Measurements from ENCODE around the gene GNG10. TPM values are rescaled to one million over a fixed set of nuclear protein-coding genes. Genes with fewer than 3 reads are reported as not detected.

Gene GNG10
- total RNA-seq, 2 donors from 2014 or later = 66.1 to 93.1 TPM

GRCh38 chr9:111676116-111676515 lies 14.7 kb downstream of the GNG10 start:
- TF ChIP-seq CTCF (IDR thresholded peaks at IDR 0.05) = no peak
- no peak overlapping the region for H3K4me3 ChIP-seq
- H3K36me3 ChIP-seq = peaks cover 3% of the 10 kb centered on the region
- no peaks in the 10 kb centered on the region for H3K9me3 ChIP-seq
- DNase-seq (ENCODE audit: low spot score) (no peak), ATAC-seq (ENCODE audit: insufficient number of reproducible peaks, low FRiP score, low read depth) (no peak)
- H3K27me3 ChIP-seq (replicated peaks; ENCODE audit: insufficient read depth) = no peaks in the 10 kb centered on the region
- H3K4me1 ChIP-seq (ENCODE audit: control insufficient read depth in 1 of 2, low read depth in 2 of 2) = no peaks in the 10 kb centered on the region
- H3K27ac ChIP-seq = no peak overlapping the region

GRCh38 chr9:111678293-111678692 lies 16.9 kb downstream of the GNG10 start:
- H3K27me3 ChIP-seq (replicated peaks; ENCODE audit: insufficient read depth) = no peaks in the 10 kb centered on the region
- no peaks in the 10 kb centered on the region for H3K4me1 ChIP-seq (ENCODE audit: control insufficient read depth in 1 of 2, low read depth in 2 of 2)
- H3K27ac ChIP-seq = no peak overlapping the region
- no peaks in the 10 kb centered on the region for H3K9me3 ChIP-seq
- ATAC-seq (ENCODE audit: insufficient number of reproducible peaks, low FRiP score, low read depth) (no peak), DNase-seq (ENCODE audit: low spot score) (no peak)
- H3K36me3 ChIP-seq = peaks cover 3% of the 10 kb centered on the region
- no peak for TF ChIP-seq CTCF (IDR thresholded peaks at IDR 0.05)
- H3K4me3 ChIP-seq = no peak overlapping the region

- Histone ChIP-seq H3K4me3 (no peak overlapping the region), H3K36me3 (peaks cover 3% of the 10 kb centered on the region), H3K27me3 (replicated peaks; ENCODE audit: insufficient read depth) (no peaks in the 10 kb centered on the region), H3K9me3 (no peaks in the 10 kb centered on the region), H3K4me1 (ENCODE audit: control insufficient read depth in 1 of 2, low read depth in 2 of 2) (no peaks in the 10 kb centered on the region), H3K27ac (no peak overlapping the region)
- TF ChIP-seq CTCF (IDR thresholded peaks at IDR 0.05) = no peak
- DNase-seq (ENCODE audit: low spot score) (no peak), ATAC-seq (ENCODE audit: insufficient number of reproducible peaks, low FRiP score, low read depth) (no peak)
Measured at GRCh38 chr9:111679199-111679598, 17.8 kb downstream of the GNG10 start.

GRCh38 chr9:111683392-111683791 lies 22.0 kb downstream of the GNG10 start:
- no peak overlapping the region for H3K4me3 ChIP-seq
- DNase-seq (ENCODE audit: low spot score) (no peak), ATAC-seq (ENCODE audit: insufficient number of reproducible peaks, low FRiP score, low read depth) (no peak)
- H3K9me3 ChIP-seq = no peaks in the 10 kb centered on the region
- H3K27ac ChIP-seq = no peak overlapping the region
- TF ChIP-seq CTCF (IDR thresholded peaks at IDR 0.05) = no peak
- H3K36me3 ChIP-seq = no peaks in the 10 kb centered on the region
- no peaks in the 10 kb centered on the region for H3K4me1 ChIP-seq (ENCODE audit: control insufficient read depth in 1 of 2, low read depth in 2 of 2)
- no peaks in the 10 kb centered on the region for H3K27me3 ChIP-seq (replicated peaks; ENCODE audit: insufficient read depth)

- H3K36me3 ChIP-seq = no peaks in the 10 kb centered on the region
- H3K4me3 ChIP-seq = no peak overlapping the region
- DNase-seq (ENCODE audit: low spot score) = no peak
- no peaks in the 10 kb centered on the region for H3K9me3 ChIP-seq
- TF ChIP-seq CTCF (IDR thresholded peaks at IDR 0.05) = no peak
- H3K4me1 ChIP-seq (ENCODE audit: control insufficient read depth in 1 of 2, low read depth in 2 of 2) = no peaks in the 10 kb centered on the region
- no peaks in the 10 kb centered on the region for H3K27me3 ChIP-seq (replicated peaks; ENCODE audit: insufficient read depth)
- ATAC-seq (ENCODE audit: insufficient number of reproducible peaks, low FRiP score, low read depth) = no peak
- no peak overlapping the region for H3K27ac ChIP-seq
Measured at GRCh38 chr9:111691672-111692329, 30.4 kb downstream of the GNG10 start.

Data from thoracic aorta (tissue), 2 donors.